Gastrocnemius medialis (tissue), 4 donors: ENCODE results near the gene ZFP36. TPM values are rescaled to one million over a fixed set of nuclear protein-coding genes. Genes with fewer than 3 reads are reported as not detected.

ENCODE experiments used
- ATAC-seq, 2 donors: fragments of 150-250 bp; one replicate each; pipeline ENCODE4 v1.9.1; 2016
- DNase-seq, 2 donors: peaks; one replicate each; pipeline ENCODE4 v3.0.0-alpha.2; 2019
- H3K27ac ChIP-seq, 4 donors: fragments of 200-600 bp; sonication (generic); 1 replicate in 1 of 4; 2 replicates in 3 of 4; pipeline ENCODE4 v1.5.1; 2016 to 2018; ENCODE audit warnings: mild to moderate bottlenecking in 2 of 4, moderate library complexity in 1 of 4
- H3K27me3 ChIP-seq, 3 donors: fragments of 200-600 bp; sonication (generic) in 2 of 3; 1 replicate in 1 of 3; 2 replicates in 2 of 3; pipeline versions ENCODE4 v1.5.1 to v1.6.0; 2016 to 2019; ENCODE audit warnings: mild to moderate bottlenecking in 1 of 3, moderate library complexity in 1 of 3
- H3K36me3 ChIP-seq, 2 donors: fragments of 200-600 bp; sonication (generic) in 1 of 2; one replicate each; pipeline ENCODE4 v1.5.1; 2017 to 2018
- H3K4me1 ChIP-seq, 2 donors: fragments of 200-600 bp; sonication (generic) in 1 of 2; one replicate each; pipeline ENCODE4 v1.5.1; 2016 to 2017; ENCODE audit warnings: mild to moderate bottlenecking in 2 of 2
- H3K4me3 ChIP-seq, 4 donors: fragments of 200-600 bp; sonication (generic) in 3 of 4; 1 replicate in 1 of 4; 2 replicates in 3 of 4; pipeline ENCODE4 v1.5.1; 2016 to 2019; ENCODE audit warnings: mild to moderate bottlenecking in 2 of 4
- H3K9me3 ChIP-seq, 3 donors: fragments of 200-600 bp; sonication (generic) in 2 of 3; 1 replicate in 1 of 3; 2 replicates in 2 of 3; pipeline ENCODE4 v1.5.1; 2016 to 2019
- POLR2A ChIP-seq, 2 donors: fragments of 450-650 bp; IDR thresholded peaks; one replicate each; pipeline ENCODE4 v1.6.1; 2017; ENCODE audit warnings: antibody characterized with exemption in 2 of 2, mild to moderate bottlenecking in 2 of 2, moderate library complexity in 2 of 2
- in situ Hi-C, 4 donors: fragments of 200-750 bp; cut with MboI; loops; one replicate each; pipeline versions ENCODE4 v1.15.0 to v1.8.0; 2017; ENCODE audit warnings: low sequenced_read_pairs in 4 of 4
- intact Hi-C: fragments of 100-400 bp; cut with DNase I; formaldehyde crosslinking; loops from one replicate; pipeline ENCODE4 v1.15.1; 2023; ENCODE audit warnings: low total_unique reads
- total RNA-seq, 4 donors: library from RNA; depleted of rRNA; stranded (reverse); fragments of >200 nt; gene quantifications; one replicate each; pipeline versions ENCODE4 v1.1.0 to v1.2.3, GENCODE V29; 2016
- TF ChIP-seq, protein P1 (sequence below), 5 experiments: fragments of 450-650 bp in 3 of 5; fragments of 200-600 bp in 2 of 5; sonication (generic) in 2 of 5; IDR thresholded peaks in 4 of 5; conservative IDR thresholded peaks in 1 of 5; 1 replicate in 4 of 5; 2 replicates in 1 of 5; pipeline ENCODE4 v1.5.1; 2016 to 2019; ENCODE audit warnings: antibody characterized with exemption in 5 of 5, mild to moderate bottlenecking in 3 of 5, moderate library complexity in 3 of 5

Gene ZFP36
- total RNA-seq, 4 donors from 2014 or later = 72.2 to 202 (median 132) TPM

GRCh38 chr19:39389631-39390414 lies 16.8 kb upstream of the ZFP36 start:
- TF ChIP-seq, protein P1, sequence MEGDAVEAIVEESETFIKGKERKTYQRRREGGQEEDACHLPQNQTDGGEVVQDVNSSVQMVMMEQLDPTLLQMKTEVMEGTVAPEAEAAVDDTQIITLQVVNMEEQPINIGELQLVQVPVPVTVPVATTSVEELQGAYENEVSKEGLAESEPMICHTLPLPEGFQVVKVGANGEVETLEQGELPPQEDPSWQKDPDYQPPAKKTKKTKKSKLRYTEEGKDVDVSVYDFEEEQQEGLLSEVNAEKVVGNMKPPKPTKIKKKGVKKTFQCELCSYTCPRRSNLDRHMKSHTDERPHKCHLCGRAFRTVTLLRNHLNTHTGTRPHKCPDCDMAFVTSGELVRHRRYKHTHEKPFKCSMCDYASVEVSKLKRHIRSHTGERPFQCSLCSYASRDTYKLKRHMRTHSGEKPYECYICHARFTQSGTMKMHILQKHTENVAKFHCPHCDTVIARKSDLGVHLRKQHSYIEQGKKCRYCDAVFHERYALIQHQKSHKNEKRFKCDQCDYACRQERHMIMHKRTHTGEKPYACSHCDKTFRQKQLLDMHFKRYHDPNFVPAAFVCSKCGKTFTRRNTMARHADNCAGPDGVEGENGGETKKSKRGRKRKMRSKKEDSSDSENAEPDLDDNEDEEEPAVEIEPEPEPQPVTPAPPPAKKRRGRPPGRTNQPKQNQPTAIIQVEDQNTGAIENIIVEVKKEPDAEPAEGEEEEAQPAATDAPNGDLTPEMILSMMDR (IDR thresholded peaks at IDR 0.05 in 4 of 5, conservative IDR thresholded peaks at IDR 0.05 in 1 of 5) = no peak
- TF ChIP-seq POLR2A (IDR thresholded peaks at IDR 0.05) = no peak
- intact Hi-C loops (loop anchor here (1.0 to 10.0 kb wide), 3 partner anchors 42 to 855 kb away; partner anchors contain the start of gene SUPT5H), in situ Hi-C loops (loop anchor here in 1 of 4 donors (10.0 kb wide), 1 partner anchor 45 kb away; the partner anchor contains the start of gene SAMD4B)
- Histone ChIP-seq H3K27ac (peak overlapping the region; percentile 92 to 99 (median 97)), H3K4me3 (peak overlapping the region; percentile 62 to 94 (median 88)), H3K36me3 (peaks cover 0 to 61% of the 10 kb centered on the region in 2 donors), H3K4me1 (peaks cover 17 to 20% of the 10 kb centered on the region in 2 donors), H3K9me3 (no peaks in the 10 kb centered on the region), H3K27me3 (no peaks in the 10 kb centered on the region)
- DNase-seq (no peak), ATAC-seq (no peak)

GRCh38 chr19:39390451-39390750 lies 16.2 kb upstream of the ZFP36 start:
- Histone ChIP-seq H3K36me3 (peaks cover 0 to 61% of the 10 kb centered on the region in 2 donors), H3K9me3 (no peaks in the 10 kb centered on the region), H3K27me3 (no peaks in the 10 kb centered on the region), H3K4me1 (peaks cover 17 to 20% of the 10 kb centered on the region in 2 donors), H3K27ac (peak overlapping the region; percentile 92 to 99 (median 97)), H3K4me3 (peak overlapping the region; percentile 62 to 94 (median 88))
- intact Hi-C loops = loop anchor here (1.0 to 5.0 kb wide), 2 partner anchors 42 to 55 kb away; partner anchors contain the start of gene SUPT5H
- in situ Hi-C loops = loop anchor here in 1 of 4 donors (10.0 kb wide), 1 partner anchor 46 kb away; the partner anchor contains the start of gene SAMD4B
- no peak for TF ChIP-seq POLR2A (IDR thresholded peaks at IDR 0.05)
- TF ChIP-seq, protein P1 (IDR thresholded peaks at IDR 0.05 in 4 of 5, conservative IDR thresholded peaks at IDR 0.05 in 1 of 5) = no peak
- ATAC-seq = peak; percentile 11 to 17
- DNase-seq = peak in 1 of 2 donors; percentile 60

DNA sequence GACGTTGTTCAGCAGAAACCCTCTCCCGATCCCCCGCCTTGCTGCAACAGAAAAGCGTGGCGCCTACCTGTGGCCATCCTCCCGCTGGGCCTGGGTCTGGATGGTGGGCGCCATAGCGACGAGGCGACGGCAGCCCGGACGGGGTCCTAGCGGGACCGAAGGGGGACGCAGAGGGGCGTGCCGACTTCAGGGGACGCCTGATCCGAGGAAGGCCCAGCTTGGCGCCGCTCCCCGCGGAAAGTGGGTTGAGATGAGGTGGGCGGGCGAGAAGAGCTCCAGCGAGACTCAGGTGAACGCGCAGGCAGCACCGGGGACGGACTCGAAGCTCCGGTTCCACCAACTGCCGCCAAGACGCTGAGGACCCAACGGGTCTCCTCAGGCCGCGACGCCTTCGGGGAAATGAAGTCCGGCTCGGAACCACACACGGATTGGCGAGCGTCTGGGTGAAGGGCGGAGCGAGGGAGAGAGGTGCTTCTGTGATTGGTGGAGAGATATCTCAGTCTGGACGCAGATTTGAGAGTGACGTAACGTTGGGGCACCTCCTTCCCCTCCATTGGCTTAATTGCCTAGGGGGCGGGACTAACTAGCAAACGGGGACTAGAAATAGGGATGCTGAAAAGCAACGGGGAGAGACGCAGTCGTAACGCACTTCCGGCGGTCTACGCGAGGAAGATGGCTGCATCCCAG lies 15.8 kb upstream of the ZFP36 start, which contains the start of the genes MED29 and PAF1:
TSS of gene MED29 (plus strand) at position 628 of the 687 bp plus-strand sequence. CDS start at position 673, 45 bp downstream.
TSS of gene PAF1 (minus strand) at position 356 of the 687 bp plus-strand sequence. CDS start at position 114, 242 bp downstream.
- in situ Hi-C loops = loop anchor here in 1 of 4 donors (10.0 kb wide), 1 partner anchor 46 kb away; the partner anchor contains the start of gene SAMD4B
- TF ChIP-seq POLR2A (IDR thresholded peaks at IDR 0.05) = peak; percentile 87 to 95
- TF ChIP-seq, protein P1 (IDR thresholded peaks at IDR 0.05 in 4 of 5, conservative IDR thresholded peaks at IDR 0.05 in 1 of 5) = peak in 1 of 5 experiments; percentile 11
- DNase-seq = peak; percentile 99
- Histone ChIP-seq H3K36me3 (peaks cover 0 to 57% of the 10 kb centered on the region in 2 donors), H3K4me3 (peak within 1 kb of the TSS; percentile 87 to 94 (median 88)), H3K9me3 (no peaks in the 10 kb centered on the region), H3K27ac (peak within 1 kb of the TSS; percentile 92 to 99 (median 97)), H3K27me3 (no peaks in the 10 kb centered on the region), H3K4me1 (peaks cover 17 to 20% of the 10 kb centered on the region in 2 donors)
- ATAC-seq = peak; percentile 99 to 100
- intact Hi-C loops = loop anchor here (1.0 to 5.0 kb wide), 3 partner anchors 41 to 54 kb away; partner anchors contain the start of genes SAMD4B and SUPT5H
